ENCODE results near the gene LRRC7.

GRCh38 chr1:69898403-69898947 lies 330.8 kb downstream of the LRRC7 start:
- TF ChIP-seq CTCF (IDR thresholded peaks at IDR 0.05 in 4 of 5, conservative IDR thresholded peaks at IDR 0.05 in 1 of 5) = no peak
- no peak for TF ChIP-seq POLR2A (IDR thresholded peaks at IDR 0.05)

All from gastrocnemius medialis (tissue), 4 donors.